Neural progenitor cell (in vitro differentiated cells): ENCODE results near the gene MAPKAPK3. TPM values are rescaled to one million over a fixed set of nuclear protein-coding genes. Genes with fewer than 3 reads are reported as not detected.

Source experiments
- DNase-seq: peaks from one replicate; pipeline ENCODE4 v3.0.0-alpha.2; 2016; ENCODE audit warnings: low spot score
- H2AFZ ChIP-seq: fragments of 200-600 bp; sonication (generic); replicated peaks from 2 replicates; pipeline ENCODE4 v1.6.1; 2016; ENCODE audit warnings: antibody characterized with exemption
- H3F3A ChIP-seq: fragments of 200-600 bp; sonication (generic); 2 replicates; pipeline ENCODE4 v1.6.1; 2016; ENCODE audit warnings: antibody characterized with exemption, low read depth
- H3K27ac ChIP-seq: fragments of 200-600 bp; sonication (generic); 2 replicates; pipeline ENCODE4 v1.5.1; 2016; ENCODE audit warnings: mild to moderate bottlenecking
- H3K27me3 ChIP-seq: fragments of 200-600 bp; sonication (generic); 2 replicates; pipeline ENCODE4 v1.6.1; 2016; ENCODE audit warnings: mild to moderate bottlenecking, moderate library complexity
- H3K36me3 ChIP-seq: fragments of 200-600 bp; sonication (generic); 2 replicates; pipeline ENCODE4 v1.5.1; 2016
- H3K4me1 ChIP-seq: fragments of 200-600 bp; sonication (generic); 2 replicates; pipeline ENCODE4 v1.6.1; 2016; ENCODE audit warnings: mixed run types
- H3K4me2 ChIP-seq: fragments of 200-600 bp; sonication (generic); 2 replicates; pipeline ENCODE4 v1.6.1; 2016
- H3K4me3 ChIP-seq: fragments of 200-600 bp; sonication (generic); 2 replicates; pipeline ENCODE4 v1.5.1; 2016
- H3K79me2 ChIP-seq: fragments of 200-600 bp; sonication (generic); 2 replicates; pipeline ENCODE4 v1.6.1; 2016; ENCODE audit warnings: low read depth
- H3K9ac ChIP-seq: fragments of 200-600 bp; sonication (generic); 2 replicates; pipeline ENCODE4 v1.6.1; 2016
- H3K9me3 ChIP-seq: fragments of 200-600 bp; sonication (generic); 2 replicates; pipeline ENCODE4 v1.5.1; 2016; ENCODE audit warnings: low read depth
- H4K20me1 ChIP-seq: fragments of 200-600 bp; sonication (generic); 2 replicates; pipeline ENCODE4 v1.6.1; 2016; ENCODE audit warnings: low read depth
- H3K27ac Mint-ChIP-seq: 3 replicates; pipeline ENCODE4 v1.8.0; 2021; ENCODE audit warnings: mixed read lengths
- H3K27me3 Mint-ChIP-seq: 2 replicates; pipeline ENCODE4 v1.8.0; 2022; ENCODE audit warnings: low read depth, mild to moderate bottlenecking, inconsistent platforms, moderate library complexity, mixed read lengths; ENCODE audit not compliant: insufficient read depth
- H3K36me3 Mint-ChIP-seq: 3 replicates; pipeline ENCODE4 v1.8.0; 2021; ENCODE audit warnings: mixed read lengths
- H3K4me1 Mint-ChIP-seq: 3 replicates; pipeline ENCODE4 v1.8.0; 2021; ENCODE audit warnings: mixed read lengths
- H3K4me3 Mint-ChIP-seq: 3 replicates; pipeline ENCODE4 v1.8.0; 2021; ENCODE audit warnings: mild to moderate bottlenecking, moderate library complexity, mixed read lengths
- H3K9me3 Mint-ChIP-seq: 3 replicates; pipeline ENCODE4 v1.8.0; 2020; ENCODE audit warnings: mixed read lengths
- CTCF ChIP-seq: fragments of 200-600 bp; sonication (generic); IDR thresholded peaks from 2 replicates; pipeline ENCODE4 v1.5.1; 2017; ENCODE audit warnings: antibody characterized with exemption, mild to moderate bottlenecking
- EZH2 ChIP-seq: fragments of 200-600 bp; sonication (generic); IDR thresholded peaks from 2 replicates; pipeline ENCODE4 v1.6.1; 2017; ENCODE audit warnings: antibody characterized with exemption, mild to moderate bottlenecking, moderate library complexity
- EZH2phosphoT487 ChIP-seq: fragments of 200-600 bp; sonication (generic); IDR thresholded peaks from 2 replicates; pipeline ENCODE4 v1.6.1; 2017; ENCODE audit warnings: antibody characterized with exemption
- total RNA-seq: library from RNA; depleted of rRNA; stranded (reverse); fragments of >200 nt; gene quantifications from 2 replicates; pipeline ENCODE4 v1.2.3, GENCODE V29; 2015; ENCODE audit warnings: low replicate concordance

MAPKAPK3 gene
- total RNA-seq, 1 donor from 2014 or later: 47.7 TPM

GRCh38 chr3:50652709-50653108 is 35.8 kb downstream of the MAPKAPK3 start:
- H3K27ac Mint-ChIP-seq: no peak overlapping the region
- H4K20me1 ChIP-seq: peaks cover 5% of the 10 kb centered on the region
- H3K27me3 ChIP-seq: no peaks in the 10 kb centered on the region
- no peak overlapping the region for H3K4me3 Mint-ChIP-seq
- H3K9me3 ChIP-seq: no peaks in the 10 kb centered on the region
- peak; percentile 58 for TF ChIP-seq CTCF
- no peak for TF ChIP-seq EZH2phosphoT487
- peaks cover 8% of the 10 kb centered on the region for H3K27me3 Mint-ChIP-seq
- no peaks in the 10 kb centered on the region for H3K36me3 ChIP-seq
- H3K4me2 ChIP-seq: peak overlapping the region; percentile 25
- H3K27ac ChIP-seq: no peak overlapping the region
- DNase-seq: peak; percentile 57
- no peaks in the 10 kb centered on the region for H3K9me3 Mint-ChIP-seq
- no peak overlapping the region for H3K9ac ChIP-seq
- peaks cover 20% of the 10 kb centered on the region for H3F3A ChIP-seq
- H3K4me1 ChIP-seq: peaks cover 16% of the 10 kb centered on the region
- no peak overlapping the region for H3K4me3 ChIP-seq
- H2AFZ ChIP-seq: no peak overlapping the region
- peaks cover 2% of the 10 kb centered on the region for H3K36me3 Mint-ChIP-seq
- H3K79me2 ChIP-seq: no peaks in the 10 kb centered on the region
- peaks cover 43% of the 10 kb centered on the region for H3K4me1 Mint-ChIP-seq

DNA sequence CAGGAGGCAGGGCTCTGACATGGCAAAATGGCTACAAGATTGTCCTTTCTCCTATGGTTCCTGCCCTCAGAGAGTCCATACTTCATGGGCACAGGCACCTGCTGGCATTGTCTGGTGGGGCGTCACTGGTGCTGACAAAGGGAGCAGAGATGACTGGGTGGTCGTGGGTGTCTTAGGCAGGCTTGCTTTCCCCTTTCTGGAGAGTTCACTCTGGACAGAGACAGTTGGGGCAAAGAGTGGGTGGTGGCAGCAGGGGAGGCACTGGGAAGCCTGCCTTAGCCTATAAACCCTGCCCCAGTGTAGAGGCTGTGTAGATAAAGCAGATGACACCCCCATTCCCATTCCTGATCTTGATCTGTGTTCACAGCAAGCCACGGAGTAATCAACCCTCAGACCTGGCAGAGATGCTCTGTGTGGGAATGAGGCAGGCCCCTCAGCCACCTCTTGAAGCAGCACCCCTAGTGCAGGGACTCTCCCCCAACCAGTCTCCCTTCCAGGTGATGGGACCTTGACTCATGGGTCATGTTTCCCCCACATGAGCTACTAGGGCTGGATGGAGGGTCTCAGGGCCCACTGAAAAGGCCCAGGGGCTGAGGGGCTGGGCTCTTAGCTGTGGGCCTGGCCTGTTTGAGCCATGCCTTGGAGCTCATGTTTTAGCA is 37.1 kb downstream of the MAPKAPK3 start:
- Histone ChIP-seq H3K9me3 (no peaks in the 10 kb centered on the region), H3K4me1 (peaks cover 16% of the 10 kb centered on the region), H3K79me2 (no peaks in the 10 kb centered on the region), H3F3A (peaks cover 20% of the 10 kb centered on the region), H3K36me3 (no peaks in the 10 kb centered on the region), H2AFZ (no peak overlapping the region), H3K9ac (no peak overlapping the region), H4K20me1 (peaks cover 5% of the 10 kb centered on the region), H3K27me3 (no peaks in the 10 kb centered on the region), H3K27ac (no peak overlapping the region), H3K4me2 (no peak overlapping the region), H3K4me3 (no peak overlapping the region)
- H3K27ac Mint-ChIP-seq: no peak overlapping the region
- no peaks in the 10 kb centered on the region for H3K9me3 Mint-ChIP-seq
- no peak for DNase-seq
- H3K36me3 Mint-ChIP-seq: peaks cover 2% of the 10 kb centered on the region
- H3K4me3 Mint-ChIP-seq: no peak overlapping the region
- H3K27me3 Mint-ChIP-seq: peaks cover 11% of the 10 kb centered on the region
- no peak for TF ChIP-seq CTCF
- TF ChIP-seq EZH2phosphoT487: no peak
- no peak for TF ChIP-seq EZH2
- peaks cover 33% of the 10 kb centered on the region for H3K4me1 Mint-ChIP-seq

- H3K79me2 ChIP-seq: no peaks in the 10 kb centered on the region
- no peaks in the 10 kb centered on the region for H3K36me3 ChIP-seq
- peak overlapping the region; percentile 78 for H3K27ac Mint-ChIP-seq
- no peak overlapping the region for H3K9ac ChIP-seq
- H3K9me3 ChIP-seq: no peaks in the 10 kb centered on the region
- H3K4me1 Mint-ChIP-seq: peaks cover 28% of the 10 kb centered on the region
- peaks cover 13% of the 10 kb centered on the region for H3K27me3 Mint-ChIP-seq
- H3K36me3 Mint-ChIP-seq: peaks cover 2% of the 10 kb centered on the region
- peaks cover 20% of the 10 kb centered on the region for H3F3A ChIP-seq
- H4K20me1 ChIP-seq: peaks cover 5% of the 10 kb centered on the region
- DNase-seq: no peak
- no peak overlapping the region for H3K4me2 ChIP-seq
- no peak overlapping the region for H3K4me3 Mint-ChIP-seq
- H3K4me3 ChIP-seq: no peak overlapping the region
- H3K27me3 ChIP-seq: no peaks in the 10 kb centered on the region
- H3K4me1 ChIP-seq: peaks cover 16% of the 10 kb centered on the region
- no peak overlapping the region for H3K27ac ChIP-seq
- TF ChIP-seq CTCF: no peak
- TF ChIP-seq EZH2: no peak
- no peak for TF ChIP-seq EZH2phosphoT487
- H3K9me3 Mint-ChIP-seq: no peaks in the 10 kb centered on the region
- no peak overlapping the region for H2AFZ ChIP-seq
These were observed 38.3 kb downstream of the MAPKAPK3 start for GRCh38 chr3:50655009-50655830.
